G401.6 (cell line): ENCODE results near the gene SHKBP1.
"Not testable (repeated sequence)": the region's sequence is repeated elsewhere in the genome, so short reads cannot be mapped to it uniquely, and the experiment has no call there.

Source experiments
- FAIRE-seq: peaks from 2 replicates; lab custom pipeline; 2012; peaks lifted over from hg19 to GRCh38; lab: Jason Lieb, UNC

SHKBP1 gene

DNA sequence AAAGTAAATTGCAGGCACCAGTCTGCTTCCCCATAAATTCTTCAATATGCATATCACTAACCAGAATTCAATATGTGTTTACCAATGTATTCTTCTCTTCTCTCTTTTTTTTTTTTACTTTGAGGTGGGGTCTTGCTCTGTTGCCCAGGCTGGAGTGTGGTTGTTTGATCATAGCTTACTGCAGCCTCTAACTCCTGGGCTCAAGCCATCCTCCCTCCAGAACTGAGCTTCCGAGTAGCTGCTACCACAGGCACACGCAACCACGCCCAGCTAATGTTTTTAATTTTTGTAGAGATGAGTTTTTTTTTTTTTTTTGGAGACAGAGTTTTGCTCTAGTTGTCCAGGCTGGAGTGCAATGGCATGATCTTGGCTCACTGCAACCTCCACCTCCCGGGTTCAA is 41.3 kb downstream of the SHKBP1 start:
- no peak for FAIRE-seq

DNA sequence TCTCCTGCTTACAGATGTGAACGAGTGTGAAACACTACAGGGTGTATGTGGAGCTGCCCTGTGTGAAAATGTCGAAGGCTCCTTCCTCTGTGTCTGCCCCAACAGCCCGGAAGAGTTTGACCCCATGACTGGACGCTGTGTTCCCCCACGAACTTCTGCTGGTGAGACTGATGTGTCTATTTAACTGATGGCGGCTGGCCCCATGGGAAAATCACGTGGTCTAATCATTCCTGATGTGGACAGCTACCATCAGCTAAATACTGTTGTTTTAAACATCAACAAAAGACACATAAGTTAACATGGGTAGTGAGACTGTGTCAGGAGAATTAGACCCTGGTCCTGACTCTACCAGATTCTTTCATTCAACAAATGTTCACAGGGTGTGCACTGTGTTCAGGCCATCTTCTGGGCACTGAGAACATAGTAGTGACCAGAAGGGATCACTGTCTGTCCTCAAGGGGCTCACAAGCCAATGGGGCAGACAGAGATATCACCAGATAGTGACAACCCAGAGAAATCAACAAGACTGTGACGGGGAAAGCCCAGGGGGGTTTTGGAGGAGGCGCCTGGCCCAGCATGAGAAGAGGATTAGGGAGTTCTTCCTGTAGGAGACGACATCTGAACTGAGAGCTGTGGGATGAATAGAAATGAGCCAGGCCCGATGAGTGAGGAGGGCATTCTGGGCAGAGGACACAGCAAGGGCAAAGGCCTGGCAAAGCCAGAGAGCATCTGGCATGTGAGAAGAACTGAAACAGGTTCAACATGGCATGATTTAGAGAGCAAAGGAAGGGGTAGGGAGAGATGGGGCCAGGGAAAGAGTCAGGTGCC is 42.9 kb downstream of the SHKBP1 start:
- FAIRE-seq, result no peak

DNA sequence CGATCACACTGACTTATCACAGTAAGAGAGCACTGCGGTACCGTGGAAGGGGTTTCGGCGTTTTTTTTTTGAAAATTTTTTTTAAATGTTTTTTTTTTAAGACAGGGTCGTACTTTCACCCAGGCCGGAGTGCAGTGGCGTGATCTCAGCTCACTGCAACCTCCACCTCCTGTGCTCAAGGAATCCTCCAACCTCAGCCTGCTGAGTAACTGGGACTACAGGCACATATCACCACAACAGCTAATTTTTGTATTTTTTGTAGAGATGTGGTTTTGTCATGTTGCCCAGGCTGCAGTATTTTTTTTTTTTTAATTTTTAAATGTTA is 43.5 kb downstream of the SHKBP1 start:
- FAIRE-seq, result no peak

DNA sequence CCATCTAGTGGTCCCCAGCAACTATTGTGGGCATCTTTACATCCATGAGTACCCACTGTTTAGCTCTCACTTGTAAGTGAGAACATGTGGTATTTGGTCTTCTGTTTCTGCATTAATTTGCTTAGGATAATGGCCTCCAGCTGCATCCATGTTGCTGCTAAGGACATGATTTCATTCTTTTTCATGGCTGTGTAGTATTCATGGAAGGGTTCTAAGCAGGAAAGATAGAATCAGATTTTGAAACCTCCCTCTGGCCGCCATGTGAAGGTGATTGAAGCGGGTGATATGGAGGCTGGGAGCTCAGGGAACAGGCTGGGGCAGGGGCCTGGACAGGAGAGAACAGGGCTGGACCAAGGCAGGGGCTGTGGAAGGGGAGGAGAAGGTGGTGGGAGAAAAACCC is 44.6 kb downstream of the SHKBP1 start:
- FAIRE-seq, result no peak

DNA sequence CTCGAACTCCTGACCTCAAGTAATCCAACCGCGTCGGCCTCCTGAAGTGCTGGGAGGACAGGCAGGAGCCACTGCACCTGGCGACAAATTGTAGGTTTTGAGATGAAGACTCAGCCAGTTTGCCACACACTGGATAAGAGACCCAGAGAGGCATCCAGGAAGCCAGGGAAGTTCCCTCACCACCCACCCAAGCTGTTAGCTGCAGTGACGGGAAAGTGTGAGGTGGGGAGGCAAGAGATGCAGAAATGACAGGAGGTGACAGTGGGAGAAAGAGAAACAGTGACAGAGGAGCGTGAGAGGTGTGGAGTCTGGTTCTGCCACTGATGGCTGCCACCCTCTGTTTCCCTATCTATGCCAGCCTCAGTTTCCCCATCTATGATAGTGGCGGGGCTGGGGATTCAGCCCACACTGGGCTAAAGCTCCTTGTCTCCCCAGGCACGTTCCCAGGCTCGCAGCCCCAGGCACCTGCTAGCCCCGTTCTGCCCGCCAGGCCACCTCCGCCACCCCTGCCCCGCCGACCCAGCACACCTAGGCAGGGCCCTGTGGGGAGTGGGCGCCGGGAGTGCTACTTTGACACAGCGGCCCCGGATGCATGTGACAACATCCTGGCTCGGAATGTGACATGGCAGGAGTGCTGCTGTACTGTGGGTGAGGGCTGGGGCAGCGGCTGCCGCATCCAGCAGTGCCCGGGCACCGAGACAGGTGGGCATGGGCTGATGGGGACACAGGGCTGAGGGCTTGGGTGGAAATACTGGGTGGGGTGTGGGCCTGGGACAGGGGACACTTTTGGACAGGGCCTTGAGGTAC is 45.5 kb downstream of the SHKBP1 start:
- no peak for FAIRE-seq

DNA sequence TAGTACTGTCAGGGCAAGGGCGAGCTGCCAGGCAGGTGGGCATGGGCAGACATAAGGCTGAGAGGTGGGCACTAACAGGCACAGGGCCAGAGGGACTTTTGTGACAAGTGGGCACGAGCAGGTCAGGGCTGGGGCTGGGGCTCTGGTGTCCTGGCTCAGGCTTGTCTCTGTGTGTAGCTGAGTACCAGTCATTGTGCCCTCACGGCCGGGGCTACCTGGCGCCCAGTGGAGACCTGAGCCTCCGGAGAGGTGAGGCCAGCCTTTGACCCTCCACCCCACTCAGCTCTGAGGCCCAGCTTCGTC is 46.1 kb downstream of the SHKBP1 start:
- no peak for FAIRE-seq

DNA sequence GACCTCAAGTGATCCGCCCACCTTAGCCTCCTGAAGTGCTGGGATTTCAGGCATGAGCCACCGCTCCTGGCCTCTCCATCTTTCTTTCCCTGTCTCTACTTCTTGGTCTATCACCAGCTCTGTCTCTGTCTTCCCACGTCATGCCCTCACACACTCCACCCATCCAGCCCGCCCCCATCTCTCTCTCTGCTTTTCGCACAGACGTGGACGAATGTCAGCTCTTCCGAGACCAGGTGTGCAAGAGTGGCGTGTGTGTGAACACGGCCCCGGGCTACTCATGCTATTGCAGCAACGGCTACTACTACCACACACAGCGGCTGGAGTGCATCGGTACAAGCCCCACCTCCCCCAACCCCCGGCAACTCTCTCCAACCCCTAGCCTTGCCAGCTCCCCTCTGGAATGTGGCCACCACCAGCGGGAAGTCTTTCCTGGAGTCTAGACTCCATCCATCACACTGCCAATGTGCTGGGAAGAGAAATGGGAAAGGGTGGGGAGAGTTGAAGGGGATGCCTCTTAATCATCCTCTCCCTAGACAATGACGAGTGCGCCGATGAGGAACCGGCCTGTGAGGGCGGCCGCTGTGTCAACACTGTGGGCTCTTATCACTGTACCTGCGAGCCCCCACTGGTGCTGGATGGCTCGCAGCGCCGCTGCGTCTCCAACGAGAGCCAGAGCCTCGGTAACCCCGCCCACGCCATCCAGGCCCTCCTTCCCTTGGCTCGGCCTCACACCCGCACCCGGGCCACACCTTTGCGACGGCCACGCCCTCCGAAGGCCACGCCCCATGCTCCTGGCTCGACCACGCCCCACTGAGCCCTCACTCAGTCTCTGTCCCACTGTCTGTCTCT is 47.0 kb downstream of the SHKBP1 start:
- no peak for FAIRE-seq

DNA sequence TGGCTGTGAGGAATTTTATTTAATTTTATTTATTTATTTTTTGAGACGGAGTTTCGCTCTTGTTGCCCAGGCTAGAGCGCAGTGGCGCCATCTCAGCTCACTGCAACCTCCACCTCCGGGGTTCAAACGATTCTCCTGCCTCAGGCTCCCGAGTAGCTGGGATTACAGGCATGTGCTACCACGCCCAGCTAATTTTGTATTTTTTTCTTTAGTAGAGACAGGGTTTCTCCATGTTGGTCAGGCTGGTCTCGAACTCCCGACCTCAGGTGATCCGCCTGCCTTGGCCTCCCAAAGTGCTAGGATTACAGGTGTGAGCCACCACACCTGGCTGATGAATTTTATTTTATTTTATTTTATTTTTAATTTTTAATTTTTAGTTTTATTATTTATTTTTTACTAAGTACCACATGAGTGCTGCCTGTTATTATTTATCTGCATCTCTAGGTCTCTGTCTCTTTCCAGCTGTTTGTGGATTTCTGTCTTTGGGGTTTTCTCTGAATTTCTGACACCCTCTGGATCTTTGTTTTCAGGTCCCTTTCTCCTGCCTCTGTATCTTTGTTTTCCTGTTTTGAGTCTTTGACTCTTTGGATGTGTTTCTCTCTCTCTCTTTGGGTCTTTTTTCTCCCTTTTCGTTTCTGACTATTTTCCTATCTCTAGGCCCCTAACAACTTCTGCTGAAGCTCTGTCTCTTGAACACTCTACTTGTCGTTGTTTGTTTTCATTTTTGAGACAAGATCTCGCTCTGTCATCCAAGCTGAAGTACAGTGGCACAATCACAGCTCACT is 47.9 kb downstream of the SHKBP1 start:
- not testable (repeated sequence) for FAIRE-seq

DNA sequence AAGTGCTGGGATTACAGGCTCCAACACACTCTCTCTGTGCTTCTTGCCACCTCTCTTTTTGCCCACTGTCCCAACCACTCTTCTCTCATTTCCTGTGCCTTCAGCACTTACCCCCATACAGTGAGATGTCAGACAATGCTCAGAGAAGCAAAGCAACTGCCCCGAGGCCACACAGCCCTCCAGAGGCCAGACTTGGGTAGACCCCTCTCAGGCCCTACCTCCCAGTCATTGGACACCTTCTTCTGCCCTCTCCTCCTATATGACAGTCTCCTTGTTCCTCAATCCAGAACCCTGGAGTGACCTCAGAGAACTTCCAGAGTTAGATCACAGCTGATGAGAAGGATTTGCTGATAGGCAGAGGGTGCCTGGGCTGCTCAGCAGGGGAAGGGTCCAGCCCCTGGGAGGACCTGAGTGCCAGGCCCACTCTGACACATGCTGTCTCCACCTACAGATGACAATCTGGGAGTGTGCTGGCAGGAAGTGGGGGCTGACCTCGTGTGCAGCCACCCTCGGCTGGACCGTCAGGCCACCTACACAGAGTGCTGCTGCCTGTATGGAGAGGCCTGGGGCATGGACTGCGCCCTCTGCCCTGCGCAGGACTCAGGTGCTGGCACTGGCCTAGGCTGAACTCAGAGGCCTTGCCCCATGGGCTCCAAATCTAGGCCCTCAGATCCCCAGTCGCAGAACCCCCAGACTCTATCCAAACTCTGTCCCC is 48.9 kb downstream of the SHKBP1 start:
- FAIRE-seq, result no peak

DNA sequence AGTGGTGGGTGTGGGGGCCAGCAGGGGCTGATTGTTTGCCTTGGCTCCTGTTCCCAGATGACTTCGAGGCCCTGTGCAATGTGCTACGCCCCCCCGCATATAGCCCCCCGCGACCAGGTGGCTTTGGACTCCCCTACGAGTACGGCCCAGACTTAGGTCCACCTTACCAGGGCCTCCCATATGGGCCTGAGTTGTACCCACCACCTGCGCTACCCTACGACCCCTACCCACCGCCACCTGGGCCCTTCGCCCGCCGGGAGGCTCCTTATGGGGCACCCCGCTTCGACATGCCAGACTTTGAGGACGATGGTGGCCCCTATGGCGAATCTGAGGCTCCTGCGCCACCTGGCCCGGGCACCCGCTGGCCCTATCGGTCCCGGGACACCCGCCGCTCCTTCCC is 50.2 kb downstream of the SHKBP1 start:
- FAIRE-seq, result no peak

DNA sequence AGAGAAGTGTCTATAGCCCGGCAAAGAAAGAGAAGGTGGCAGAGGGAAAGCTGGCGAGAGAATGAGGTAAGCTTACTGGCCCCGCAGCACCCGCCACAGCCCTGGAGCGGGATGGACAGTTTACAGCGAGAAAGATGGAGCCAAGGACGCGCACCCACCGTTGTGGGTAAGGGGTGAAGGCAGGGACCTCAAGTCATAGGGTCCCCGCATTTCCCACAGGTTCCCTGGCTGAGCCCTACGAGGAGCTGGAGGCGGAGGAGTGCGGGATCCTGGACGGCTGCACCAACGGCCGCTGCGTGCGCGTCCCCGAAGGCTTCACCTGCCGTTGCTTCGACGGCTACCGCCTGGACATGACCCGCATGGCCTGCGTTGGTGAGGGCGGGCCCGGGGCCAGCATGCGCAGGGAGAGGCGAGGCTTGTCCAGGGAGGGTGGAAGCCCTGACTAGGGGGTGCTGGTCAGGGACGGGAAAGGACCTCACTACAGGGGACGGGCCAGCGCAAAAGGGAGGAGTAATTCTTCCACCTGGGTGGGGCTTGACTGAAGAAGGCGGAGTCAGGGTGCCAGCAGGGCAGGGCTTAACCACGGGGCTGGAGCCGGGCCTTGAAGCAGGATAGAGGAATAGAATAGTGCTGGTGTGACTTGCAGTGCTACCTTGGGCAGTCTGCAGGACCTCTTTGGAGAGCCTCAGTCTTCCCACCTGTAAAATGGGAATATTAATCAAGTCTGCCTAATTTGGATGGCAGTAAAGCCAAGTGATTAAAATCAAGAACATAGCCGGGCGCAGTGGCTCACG is 51.0 kb downstream of the SHKBP1 start:
- no peak for FAIRE-seq

DNA sequence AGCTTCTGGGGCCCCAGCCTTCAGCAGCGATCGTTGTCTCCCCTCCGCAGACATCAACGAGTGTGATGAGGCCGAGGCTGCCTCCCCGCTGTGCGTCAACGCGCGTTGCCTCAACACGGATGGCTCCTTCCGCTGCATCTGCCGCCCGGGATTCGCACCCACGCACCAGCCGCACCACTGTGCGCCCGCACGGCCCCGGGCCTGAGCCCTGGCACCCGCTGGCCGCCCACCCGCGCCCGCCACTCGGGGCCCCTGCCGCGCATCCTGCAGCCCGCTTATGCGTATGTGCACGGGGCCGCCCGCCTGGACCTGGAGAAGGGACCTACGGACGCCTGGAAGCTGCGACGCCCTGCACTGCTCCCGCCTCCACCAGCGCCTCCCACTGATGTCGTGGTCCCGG is 52.7 kb downstream of the SHKBP1 start:
- FAIRE-seq, result no peak

DNA sequence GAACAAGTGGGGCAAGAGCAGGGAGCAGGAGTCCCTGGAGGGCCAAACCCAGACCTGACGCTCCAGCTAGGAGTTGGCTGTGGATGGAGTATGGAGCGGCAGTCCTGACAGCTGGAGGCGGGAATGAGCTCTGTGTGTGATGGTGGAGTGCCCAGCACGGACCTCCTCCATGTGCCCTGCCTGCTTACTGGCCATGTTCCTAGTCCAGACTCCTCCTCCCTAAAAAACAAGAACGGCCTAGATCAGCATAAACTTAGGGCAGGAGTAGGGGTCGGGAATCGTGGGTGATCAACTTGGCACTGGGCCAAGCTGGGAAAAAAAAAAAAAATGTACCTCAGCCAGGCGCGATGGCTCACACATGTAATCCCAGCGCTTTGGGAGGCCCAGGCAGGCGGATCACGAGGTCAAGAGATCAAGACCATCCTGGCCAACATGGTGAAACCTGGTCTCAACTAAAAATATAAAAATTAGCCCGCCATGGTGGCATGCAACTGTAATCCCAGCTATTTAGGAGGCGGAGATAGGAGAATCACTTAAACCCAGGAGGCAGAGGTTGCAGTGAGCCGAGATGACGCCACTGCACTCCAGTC is 54.0 kb downstream of the SHKBP1 start:
- FAIRE-seq, result no peak

DNA sequence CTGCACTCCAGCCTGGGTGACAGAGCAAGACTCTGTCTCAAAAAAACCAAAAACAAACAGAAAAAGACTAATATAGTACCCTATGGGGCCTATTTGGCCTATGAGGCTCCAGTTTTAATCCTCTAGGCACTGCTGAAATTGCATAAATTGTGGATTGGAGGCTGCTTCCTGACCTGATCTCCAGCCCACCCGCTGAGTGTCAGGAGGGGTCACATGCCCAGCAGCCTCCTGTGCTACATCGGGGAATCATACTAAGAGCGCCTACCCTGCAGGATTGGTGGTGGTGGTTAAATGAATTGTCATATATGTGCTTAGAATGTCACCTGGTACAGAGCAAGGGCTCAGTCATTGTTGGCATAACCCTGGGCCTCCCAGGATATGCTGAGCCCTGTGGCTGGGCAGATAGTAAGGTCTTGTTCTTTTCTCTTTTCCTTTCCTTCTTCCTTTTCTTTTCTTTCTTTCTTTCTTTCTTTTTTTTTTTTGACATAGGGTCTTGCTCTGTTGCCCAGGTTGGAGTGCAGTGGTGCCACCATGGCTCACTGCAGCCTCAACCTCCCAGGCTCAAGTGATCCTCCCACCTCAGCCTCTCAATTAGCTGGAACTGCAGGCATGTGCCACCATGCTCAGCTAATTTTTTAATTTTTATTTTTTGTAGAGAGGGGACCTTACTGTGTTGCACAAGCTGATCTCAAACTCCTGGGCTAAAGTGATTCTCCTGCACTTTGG is 55.8 kb downstream of the SHKBP1 start:
- no peak for FAIRE-seq

DNA sequence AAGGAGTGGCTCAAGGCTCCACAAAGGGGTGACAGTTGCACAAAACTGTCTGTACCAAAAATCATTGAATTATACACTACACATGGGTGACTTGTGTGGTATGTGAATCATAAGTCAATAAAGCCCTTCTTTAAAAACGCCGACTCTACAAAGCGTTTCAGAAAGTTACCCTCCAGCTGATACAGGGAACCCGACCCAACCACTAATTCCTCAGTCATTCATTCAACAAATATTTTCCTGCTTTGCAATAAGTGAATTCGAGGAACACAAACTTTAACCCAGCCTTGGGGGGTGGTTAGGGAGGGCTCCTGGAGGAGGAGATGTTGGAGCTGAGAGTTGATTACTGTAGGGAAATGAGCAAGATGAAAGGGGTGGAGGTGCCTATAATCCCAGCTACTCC is 56.5 kb downstream of the SHKBP1 start:
- FAIRE-seq, result no peak

DNA sequence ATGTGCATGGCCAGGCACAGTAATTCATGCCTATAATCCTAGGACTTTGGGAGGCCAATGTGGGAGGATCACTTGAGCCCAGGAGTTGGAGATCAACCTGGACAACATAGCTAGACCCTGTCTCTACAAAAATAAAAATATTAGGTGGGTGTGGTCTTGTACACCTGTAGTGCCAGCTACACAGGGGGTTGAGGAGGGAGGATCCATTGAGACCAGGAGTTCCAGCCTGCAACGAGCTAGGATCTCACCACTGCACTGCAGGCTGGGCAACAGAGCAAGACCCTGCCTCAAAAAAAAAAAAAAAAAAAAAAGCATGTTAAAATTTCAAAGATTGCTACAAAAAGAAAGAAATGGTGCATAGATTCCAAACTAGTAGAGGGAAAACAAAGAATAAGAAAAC is 61.7 kb downstream of the SHKBP1 start:
- no peak for FAIRE-seq

DNA sequence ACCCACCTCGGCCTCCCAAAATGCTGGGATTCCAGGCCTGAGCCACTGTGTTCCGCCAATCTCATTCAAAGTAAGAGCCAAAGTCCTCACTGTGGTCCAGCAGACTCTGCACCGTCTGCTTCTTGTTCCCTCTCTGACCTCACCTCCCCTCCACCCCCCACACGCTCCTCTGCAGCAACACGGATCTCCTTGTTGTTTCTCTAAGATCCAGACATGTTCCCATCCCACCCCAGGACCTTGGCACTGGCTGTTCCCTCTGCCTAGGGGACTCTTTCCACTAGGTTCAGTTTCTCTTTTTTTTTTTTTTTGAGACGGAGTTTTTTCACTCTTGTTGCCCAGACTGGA is 62.9 kb downstream of the SHKBP1 start:
- FAIRE-seq, result no peak

DNA sequence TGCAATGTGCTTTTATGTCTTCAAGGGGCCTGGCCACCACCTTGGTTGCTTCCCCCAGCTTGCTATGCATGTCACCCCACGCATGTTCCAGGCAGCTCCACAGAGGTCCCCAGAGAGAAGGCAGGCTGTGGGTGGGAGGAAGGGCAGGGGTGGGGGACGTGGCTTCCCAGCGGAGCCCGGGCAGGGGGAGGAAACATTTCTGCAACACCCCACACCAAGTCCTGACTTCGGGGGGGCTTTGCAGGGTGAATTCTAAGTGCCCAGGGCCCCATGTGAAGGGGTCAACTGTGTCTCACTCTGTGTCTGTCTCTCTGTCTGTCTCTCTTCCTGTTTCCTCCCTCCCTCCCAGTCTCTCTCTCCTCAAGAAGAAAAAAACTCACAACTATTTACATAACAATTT is 64.1 kb downstream of the SHKBP1 start:
- no peak for FAIRE-seq
